Stimulated activated effector memory CD8-positive, alpha-beta T cell treated with anti-CD3 and anti-CD28 coated beads, Interleukin-12 subunit alpha, Interleukin-12 subunit beta, amount 100 ng/mL, for 72 hours (primary cell): ENCODE data around the gene TSC22D4.
A peak's percentile ranks its signal among the peaks of the same experiment; 100 is the strongest.
"Not testable (repeated sequence)": the region's sequence is repeated elsewhere in the genome, so short reads cannot be mapped to it uniquely, and the experiment has no call there.

ENCODE experiments used
- ATAC-seq: fragments of 150-1000 bp; cut with Tn5 transposase; 2 replicates; pipeline ENCODE4 v1.10.0; 2021
- DNase-seq, 2 donors: peaks; one replicate each; pipeline ENCODE4 v3.0.0; 2021 to 2022; ENCODE audit warnings: low spot score in 2 of 2
- H3K27ac Mint-ChIP-seq: one replicate; pipeline ENCODE4 v1.8.0; 2022; ENCODE audit warnings: mild to moderate bottlenecking, mixed read lengths
- H3K36me3 Mint-ChIP-seq: one replicate; pipeline ENCODE4 v1.8.0; 2022; ENCODE audit warnings: mild to moderate bottlenecking, mixed read lengths
- H3K4me1 Mint-ChIP-seq: one replicate; pipeline ENCODE4 v1.8.0; 2022; ENCODE audit warnings: mixed read lengths
- H3K4me3 Mint-ChIP-seq: one replicate; pipeline ENCODE4 v1.8.0; 2022; ENCODE audit warnings: mild to moderate bottlenecking, mixed read lengths
- H3K9me3 Mint-ChIP-seq: one replicate; pipeline ENCODE4 v1.8.0; 2022; ENCODE audit warnings: mixed read lengths

TSC22D4 gene

DNA sequence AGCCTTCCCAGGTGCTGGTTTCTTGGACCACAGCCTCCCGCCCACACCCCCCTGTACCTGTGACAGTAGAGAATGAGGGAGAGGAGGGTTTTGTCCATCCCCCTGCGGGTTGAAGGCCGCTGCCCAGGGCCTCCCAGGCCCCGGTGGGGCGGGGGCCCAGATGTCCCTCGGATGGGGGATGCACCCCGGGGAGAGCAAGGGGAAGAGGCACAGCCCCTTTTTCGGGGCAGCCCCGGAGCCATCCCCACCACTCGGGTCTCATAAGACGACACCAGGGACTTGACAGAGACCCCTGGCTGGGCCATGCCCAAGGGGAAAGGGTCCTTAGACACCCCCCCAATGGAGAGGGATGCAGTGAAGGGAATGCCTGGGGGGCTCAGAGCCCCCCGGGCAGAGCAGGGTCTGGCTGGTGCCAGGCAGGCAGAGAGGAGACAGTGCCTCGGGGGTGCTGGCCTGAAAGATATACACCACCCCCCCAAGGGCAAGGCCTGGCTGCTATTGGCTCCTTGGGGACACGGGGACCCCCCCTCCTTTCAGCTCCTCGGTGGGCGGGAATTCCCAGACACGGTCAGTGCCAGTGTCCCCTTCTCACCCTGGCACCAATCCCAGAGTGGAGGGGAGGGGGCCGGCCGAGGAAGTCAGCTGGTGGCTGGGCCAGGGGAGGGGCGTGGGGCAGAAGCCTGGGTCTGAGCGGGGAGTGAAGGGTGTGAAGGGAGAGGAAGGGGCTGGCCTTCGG is 11.2 kb downstream of the TSC22D4 start:
- peaks cover 100% of the 10 kb centered on the region for H3K36me3 Mint-ChIP-seq
- ATAC-seq (no peak), DNase-seq (no peak)
- H3K9me3 Mint-ChIP-seq, result no peaks in the 10 kb centered on the region
- no peak overlapping the region for H3K27ac Mint-ChIP-seq
- H3K4me1 Mint-ChIP-seq, result peaks cover 23% of the 10 kb centered on the region
- no peak overlapping the region for H3K4me3 Mint-ChIP-seq

GRCh38 chr7:100466653-100467605 is 12.1 kb downstream of the TSC22D4 start:
- H3K36me3 Mint-ChIP-seq, result peaks cover 100% of the 10 kb centered on the region
- H3K4me1 Mint-ChIP-seq, result peaks cover 20% of the 10 kb centered on the region
- H3K27ac Mint-ChIP-seq, result no peak overlapping the region

DNA sequence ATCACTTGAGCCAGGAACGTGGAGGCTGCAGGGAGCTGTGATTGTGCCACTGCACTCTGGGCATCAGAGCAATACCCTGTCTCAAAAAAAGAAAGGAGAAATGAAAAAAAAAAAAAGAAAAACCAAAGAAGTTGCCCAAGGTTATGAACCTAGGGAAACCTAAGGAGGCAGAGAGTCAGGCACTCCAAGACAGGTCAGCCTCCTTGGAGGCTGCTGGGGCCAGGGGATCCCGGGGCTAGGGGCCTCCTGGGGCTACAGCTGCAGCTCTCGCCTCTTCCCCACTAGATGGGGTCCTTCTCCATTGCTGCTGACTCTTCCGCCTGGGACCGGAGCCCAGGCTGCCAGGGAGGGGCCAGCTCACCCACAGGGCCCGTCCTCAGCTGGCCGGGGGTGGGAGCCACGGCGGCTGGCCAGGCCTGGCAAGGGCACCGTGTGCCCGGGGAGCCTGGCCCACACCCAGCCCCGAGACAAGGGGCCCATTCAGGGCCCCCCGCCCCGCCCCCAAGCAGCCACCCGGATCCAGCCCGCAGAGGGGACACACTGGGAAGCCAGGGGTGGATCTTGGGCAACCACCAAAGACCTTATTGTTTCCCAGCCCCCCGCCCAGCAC is 13.2 kb downstream of the TSC22D4 start:
- DNase-seq, result no peak
- Mint-ChIP-seq H3K4me1 (peaks cover 16% of the 10 kb centered on the region), H3K36me3 (peaks cover 100% of the 10 kb centered on the region), H3K9me3 (no peaks in the 10 kb centered on the region), H3K4me3 (no peak overlapping the region), H3K27ac (no peak overlapping the region)
- no peak for ATAC-seq

More at GRCh38 chr7:100466653-100467605, 12.1 kb downstream of the TSC22D4 start:
- ATAC-seq (no peak), DNase-seq (no peak)
- Mint-ChIP-seq H3K9me3 (no peaks in the 10 kb centered on the region), H3K4me3 (no peak overlapping the region)

DNA sequence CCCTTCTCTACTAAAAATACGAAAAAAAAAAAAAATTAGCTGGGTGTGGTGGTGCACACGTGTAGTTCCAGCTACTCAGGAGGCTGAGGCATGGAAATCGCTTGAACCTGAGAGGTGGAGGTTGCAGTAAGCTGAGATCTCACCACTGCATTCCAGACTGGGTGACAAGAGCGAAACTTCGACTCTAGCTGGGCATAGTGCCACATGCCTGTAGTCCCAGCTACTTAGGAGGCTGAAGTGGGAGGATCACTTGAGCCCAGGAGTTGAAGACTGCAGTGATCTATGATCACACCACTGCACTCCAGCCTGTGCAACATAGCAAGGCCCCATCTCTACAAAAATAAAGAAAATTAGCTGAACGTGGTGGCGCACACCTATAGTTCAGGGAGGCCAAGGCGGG is 13.7 kb downstream of the TSC22D4 start:
- DNase-seq (no peak), ATAC-seq (no peak)
- peaks cover 11% of the 10 kb centered on the region for H3K4me1 Mint-ChIP-seq
- H3K36me3 Mint-ChIP-seq, result peaks cover 100% of the 10 kb centered on the region
- H3K27ac Mint-ChIP-seq, result no peak overlapping the region
- H3K9me3 Mint-ChIP-seq, result no peaks in the 10 kb centered on the region
- no peak overlapping the region for H3K4me3 Mint-ChIP-seq

DNA sequence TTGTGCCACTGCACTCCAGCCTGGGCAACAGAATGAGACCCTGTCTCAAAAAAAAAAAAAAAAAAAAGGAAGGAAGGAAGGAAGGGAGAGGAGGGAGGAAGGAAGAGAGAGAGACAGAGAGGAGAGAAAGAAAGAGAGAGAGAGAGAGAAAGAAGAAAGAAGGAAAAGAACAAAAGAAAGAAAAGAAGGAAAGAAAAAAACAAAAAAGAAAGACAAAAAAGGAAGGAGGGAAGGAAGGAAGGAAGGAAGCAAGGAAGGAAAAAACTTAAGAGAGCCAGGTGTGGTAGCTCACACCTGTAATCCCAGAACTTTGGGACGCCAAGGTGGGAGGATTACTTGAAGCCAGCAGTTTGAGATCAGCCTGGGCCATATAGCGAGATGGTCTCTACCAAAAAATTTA is 14.2 kb downstream of the TSC22D4 start:
- peaks cover 11% of the 10 kb centered on the region for H3K4me1 Mint-ChIP-seq
- H3K36me3 Mint-ChIP-seq, result peaks cover 99% of the 10 kb centered on the region
- no peak for DNase-seq
- no peaks in the 10 kb centered on the region for H3K9me3 Mint-ChIP-seq
- no peak for ATAC-seq
- H3K27ac Mint-ChIP-seq, result no peak overlapping the region
- H3K4me3 Mint-ChIP-seq, result no peak overlapping the region

- ATAC-seq (no peak), DNase-seq (no peak)
- Mint-ChIP-seq H3K9me3 (no peaks in the 10 kb centered on the region), H3K4me1 (peaks cover 16% of the 10 kb centered on the region), H3K27ac (peak within 1 kb of the TSS; percentile 78), H3K36me3 (peaks cover 99% of the 10 kb centered on the region), H3K4me3 (no peak within 1 kb of the TSS)
Measured at GRCh38 chr7:100464210-100464660, 14.8 kb downstream of the TSC22D4 start, which contains the start of gene SPACDR. SPACDR (minus strand) TSS chr7:100464260; CDS start chr7:100464025, 235 bp downstream.

DNA sequence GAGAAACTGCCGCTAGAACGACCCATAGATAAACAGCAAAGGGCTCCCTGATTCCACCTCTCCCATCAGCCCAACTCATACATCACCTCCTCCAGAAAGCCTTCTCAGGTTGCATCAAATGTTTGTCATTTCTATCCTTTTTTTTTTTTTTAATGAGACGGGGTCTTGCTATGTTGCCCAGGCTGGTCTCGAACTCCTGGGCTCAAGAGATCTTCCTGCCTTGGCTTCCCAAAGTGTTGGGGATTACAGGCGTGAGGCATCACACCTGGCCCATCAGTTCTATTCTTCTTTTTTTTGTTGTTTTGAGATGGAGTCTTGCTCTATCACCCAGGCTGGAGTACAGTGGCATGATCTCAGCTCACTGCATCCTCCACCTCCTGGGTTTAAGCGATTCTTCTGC is 22.0 kb downstream of the TSC22D4 start:
- Mint-ChIP-seq H3K9me3 (no peaks in the 10 kb centered on the region), H3K4me3 (no peak overlapping the region), H3K4me1 (peaks cover 11% of the 10 kb centered on the region), H3K36me3 (peaks cover 54% of the 10 kb centered on the region), H3K27ac (no peak overlapping the region)
- no peak for ATAC-seq
- DNase-seq, result no peak

GRCh38 chr7:100456562-100456961 is 22.5 kb downstream of the TSC22D4 start:
- peaks cover 11% of the 10 kb centered on the region for H3K4me1 Mint-ChIP-seq
- peaks cover 50% of the 10 kb centered on the region for H3K36me3 Mint-ChIP-seq
- DNase-seq (no peak), ATAC-seq (no peak)
- no peak overlapping the region for H3K27ac Mint-ChIP-seq
- H3K9me3 Mint-ChIP-seq, result no peaks in the 10 kb centered on the region
- no peak overlapping the region for H3K4me3 Mint-ChIP-seq

DNA sequence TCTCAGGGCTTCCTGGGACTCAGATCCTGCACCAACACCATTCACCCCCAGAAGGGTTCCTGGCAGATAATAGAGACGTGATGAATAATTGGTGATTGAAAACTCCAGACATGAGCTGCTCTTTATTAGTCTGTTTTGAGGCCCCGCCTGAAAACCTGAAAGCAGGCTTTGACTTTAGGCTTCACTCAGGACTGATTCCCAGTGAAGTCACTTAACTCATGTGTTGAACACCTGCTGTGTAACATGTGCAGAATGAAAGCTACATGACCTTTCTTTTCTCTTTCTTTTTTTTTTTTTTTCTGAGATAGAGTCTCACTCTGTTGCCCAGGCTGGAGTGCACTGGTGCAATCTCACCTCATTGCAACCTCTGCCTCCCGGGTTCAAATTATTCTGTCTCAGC is 23.8 kb downstream of the TSC22D4 start:
- no peak for ATAC-seq
- no peaks in the 10 kb centered on the region for H3K9me3 Mint-ChIP-seq
- peaks cover 36% of the 10 kb centered on the region for H3K36me3 Mint-ChIP-seq
- peak overlapping the region; percentile 60 for H3K27ac Mint-ChIP-seq
- peaks cover 17% of the 10 kb centered on the region for H3K4me1 Mint-ChIP-seq
- no peak overlapping the region for H3K4me3 Mint-ChIP-seq
- DNase-seq, result no peak

DNA sequence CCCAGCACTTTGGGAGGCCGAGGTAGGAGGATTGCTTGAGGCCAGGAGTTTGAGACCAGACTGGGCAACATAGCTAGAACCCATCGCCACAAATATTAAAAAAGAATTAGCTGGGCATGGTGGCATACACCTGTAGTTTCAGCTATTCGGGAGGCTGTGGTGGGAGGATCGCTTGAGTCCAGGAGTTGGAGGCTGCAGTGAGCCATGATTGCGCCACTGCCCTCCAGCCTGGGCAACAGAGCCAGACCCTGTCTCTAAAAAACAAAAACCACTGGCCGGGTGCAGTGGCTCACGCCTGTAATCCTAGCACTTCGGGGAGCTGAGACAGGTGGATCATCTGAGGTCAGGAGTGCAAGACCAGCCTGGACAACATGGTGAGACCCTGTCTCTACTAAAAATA is 25.2 kb downstream of the TSC22D4 start:
- not testable (repeated sequence) for H3K27ac Mint-ChIP-seq, ATAC-seq, H3K4me3 Mint-ChIP-seq, H3K9me3 Mint-ChIP-seq, DNase-seq
- Mint-ChIP-seq H3K4me1 (peaks cover 11% of the 10 kb centered on the region), H3K36me3 (peaks cover 24% of the 10 kb centered on the region)

DNA sequence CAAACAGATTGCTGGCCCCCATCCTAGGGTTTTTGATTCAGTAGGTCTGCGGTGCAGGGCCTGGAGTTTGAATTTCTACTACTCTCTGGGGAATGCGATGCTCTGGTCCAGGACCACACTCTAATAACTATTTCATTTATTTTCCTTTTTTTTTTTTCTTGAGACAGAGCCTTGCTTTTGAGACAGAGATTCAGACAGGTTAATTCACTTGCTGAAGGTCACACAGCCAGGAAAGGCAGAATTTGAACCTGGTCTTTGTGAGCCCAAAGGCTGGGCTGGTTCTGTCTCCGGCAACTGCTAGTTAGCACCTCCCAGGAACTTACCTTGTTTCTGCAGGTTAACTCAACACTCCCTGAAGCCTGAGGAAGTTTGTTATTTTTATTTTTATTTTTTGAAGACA is 26.5 kb downstream of the TSC22D4 start:
- Mint-ChIP-seq H3K9me3 (no peaks in the 10 kb centered on the region), H3K27ac (no peak overlapping the region), H3K4me3 (no peak overlapping the region), H3K36me3 (peaks cover 15% of the 10 kb centered on the region), H3K4me1 (peaks cover 11% of the 10 kb centered on the region)
- ATAC-seq (no peak), DNase-seq (no peak)

- no peaks in the 10 kb centered on the region for H3K36me3 Mint-ChIP-seq
- no peak for DNase-seq
- H3K4me3 Mint-ChIP-seq, result no peak overlapping the region
- H3K9me3 Mint-ChIP-seq, result no peaks in the 10 kb centered on the region
- peaks cover 11% of the 10 kb centered on the region for H3K4me1 Mint-ChIP-seq
- ATAC-seq, result no peak
- H3K27ac Mint-ChIP-seq, result peak overlapping the region; percentile 56
Measured at GRCh38 chr7:100449190-100449795, 29.7 kb downstream of the TSC22D4 start.

DNA sequence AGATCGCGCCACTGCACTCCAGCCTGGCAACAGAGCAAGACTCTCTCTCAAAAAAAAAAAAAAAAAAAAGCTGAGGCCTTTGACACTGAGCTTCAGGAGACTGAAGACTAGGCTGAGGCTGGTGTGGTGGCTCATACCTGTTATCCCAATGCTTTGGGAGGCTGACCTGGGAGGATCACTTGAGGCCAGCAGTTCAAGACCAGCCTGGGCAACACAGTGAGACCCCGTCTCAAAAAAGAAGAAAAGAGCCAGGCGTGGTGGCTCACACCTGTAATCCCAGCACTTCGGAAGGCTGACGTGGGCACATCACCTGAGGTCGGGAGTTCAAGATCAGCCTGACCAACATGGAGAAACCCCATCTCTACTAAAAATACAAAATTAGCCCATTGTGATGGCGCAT is 31.7 kb downstream of the TSC22D4 start:
- not testable (repeated sequence) for ATAC-seq, H3K9me3 Mint-ChIP-seq, H3K36me3 Mint-ChIP-seq, DNase-seq, H3K27ac Mint-ChIP-seq, H3K4me3 Mint-ChIP-seq
- peaks cover 15% of the 10 kb centered on the region for H3K4me1 Mint-ChIP-seq

DNA sequence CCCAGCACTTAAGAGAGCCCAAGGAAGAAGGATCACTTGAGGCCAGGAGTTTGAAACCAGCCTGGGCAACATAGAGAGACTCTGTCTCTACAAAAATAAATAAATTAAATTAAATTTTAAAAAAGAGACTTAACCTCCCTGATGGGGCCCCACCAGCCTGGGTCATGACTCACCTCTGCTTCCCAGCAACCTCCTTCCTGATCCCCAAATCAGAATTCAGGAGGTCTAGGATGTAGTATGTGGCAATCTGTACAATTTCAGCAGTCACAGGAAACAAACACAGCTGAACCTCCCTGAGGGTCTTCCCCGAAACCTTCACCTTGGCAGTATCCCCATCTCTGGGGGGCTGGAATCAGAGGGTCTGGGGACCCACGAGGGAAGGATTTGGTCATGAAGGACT is 33.0 kb downstream of the TSC22D4 start:
- Mint-ChIP-seq H3K4me1 (peaks cover 14% of the 10 kb centered on the region), H3K36me3 (no peaks in the 10 kb centered on the region), H3K9me3 (no peaks in the 10 kb centered on the region), H3K4me3 (no peak overlapping the region), H3K27ac (peak overlapping the region; percentile 29)
- DNase-seq (no peak), ATAC-seq (no peak)
